K562 (cell line): ENCODE data around the gene CEP128. TPM values are rescaled to one million over a fixed set of nuclear protein-coding genes. Genes with fewer than 3 reads are reported as not detected.

Source experiments
- ATAC-seq: fragments of 200-7000 bp; cut with Tn5 transposase; 3 replicates; pipeline ENCODE4 v1.9.1; 2020; ENCODE audit warnings: moderate library complexity
- BruUV-seq: library from RNA; stranded (reverse); fragments of 400-500 nt; replicated peaks from 2 replicates; lab custom pipeline; 2021; lab: Mats Ljungman, UMichigan
- CTCF ChIA-PET: fragments of 300-600 bp; formaldehyde crosslinking; extraction: SDS; loops from one replicate; lab custom pipeline; 2021; ENCODE audit warnings: low intra/inter-chr PET ratio; lab: Yijun Ruan, JAX
- POLR2A ChIA-PET: fragments of 300-600, 350-650 bp; sonication (Branson Sonifier 250); formaldehyde crosslinking; extraction: SDS; loops from one replicate; lab custom pipeline; 2021; ENCODE audit warnings: antibody characterized with exemption, inconsistent platforms; lab: Yijun Ruan, JAX
- DNase-seq, 4 experiments: peaks; one replicate each; pipeline versions ENCODE4 v3.0.0 to v3.0.0-alpha.2; 2011 to 2018; ENCODE audit warnings: low spot score in 3 of 4, mixed read lengths in 3 of 4; ENCODE audit errors: extremely low read depth in 1 of 4
- FAIRE-seq: peaks from 2 replicates; lab custom pipeline; 2011; peaks lifted over from hg19 to GRCh38; lab: Jason Lieb, UNC
- H2AFZ ChIP-seq: 2 replicates; pipeline ENCODE4 v1.6.0; 2011; ENCODE audit warnings: low read depth, low read length, control low read depth, inconsistent platforms
- H3K27ac ChIP-seq: fragments of 200-600 bp; 3 replicates; pipeline ENCODE4 v1.8.0; 2011; ENCODE audit warnings: low read depth, mild to moderate bottlenecking, control low read depth, inconsistent platforms, low read length, moderate library complexity, mixed read lengths; ENCODE audit errors: extremely low read depth
- H3K27me3 ChIP-seq, 2 experiments: fragments of 300-600 bp in 1 of 2; 2 replicates in 1 of 2; 3 replicates in 1 of 2; pipeline versions ENCODE4 v1.6.0 to v1.8.0; 2011; ENCODE audit warnings: inconsistent platforms in 2 of 2, low read length in 2 of 2, mild to moderate bottlenecking in 1 of 2, mixed read lengths in 1 of 2, moderate library complexity in 1 of 2; ENCODE audit not compliant: control insufficient read depth in 2 of 2, insufficient read depth in 2 of 2
- H3K36me3 ChIP-seq: fragments of 300-600 bp; 3 replicates; pipeline ENCODE4 v1.8.0; 2011; ENCODE audit warnings: mild to moderate bottlenecking, low read length, inconsistent platforms; ENCODE audit not compliant: control insufficient read depth, insufficient read depth
- H3K4me1 ChIP-seq, 2 experiments: fragments of 200-600 bp in 1 of 2; replicated peaks in 1 of 2; 2 replicates in 1 of 2; 3 replicates in 1 of 2; pipeline versions ENCODE4 v1.5.1 to v1.8.0; 2011; ENCODE audit warnings: inconsistent platforms in 2 of 2, low read length in 2 of 2, mild to moderate bottlenecking in 1 of 2, mixed read lengths in 1 of 2, moderate library complexity in 1 of 2; ENCODE audit not compliant: control insufficient read depth in 2 of 2, insufficient read depth in 2 of 2
- H3K4me2 ChIP-seq: 2 replicates; pipeline ENCODE4 v1.6.1; 2011; ENCODE audit warnings: low read length, control low read depth, inconsistent platforms, mixed read lengths; ENCODE audit not compliant: insufficient read depth
- H3K4me3 ChIP-seq: fragments of 200-600 bp; sonication (generic), shearing (Covaris generic); 2 replicates; pipeline ENCODE4 v1.5.1; 2016; ENCODE audit warnings: control low read depth, inconsistent platforms
- H3K79me2 ChIP-seq: fragments of 200-600 bp; 3 replicates; pipeline ENCODE4 v1.8.0; 2011; ENCODE audit warnings: low read length, inconsistent platforms; ENCODE audit not compliant: control insufficient read depth, insufficient read depth
- H3K9ac ChIP-seq, 2 experiments: 2 replicates each; pipeline versions ENCODE4 v1.6.0 to v1.6.1; 2011; ENCODE audit warnings: low read depth in 2 of 2, low read length in 2 of 2, control low read depth in 1 of 2, inconsistent platforms in 1 of 2, mild to moderate bottlenecking in 1 of 2, mixed read lengths in 1 of 2; ENCODE audit not compliant: insufficient read depth in 1 of 2
- H3K9me1 ChIP-seq: one replicate; pipeline ENCODE4 v1.6.0; 2011; ENCODE audit warnings: inconsistent platforms, mild to moderate bottlenecking, low read length, moderate library complexity; ENCODE audit not compliant: control insufficient read depth, insufficient read depth
- H3K9me3 ChIP-seq: replicated peaks from 2 replicates; pipeline ENCODE4 v1.5.1; 2011; ENCODE audit warnings: low read depth, low read length, inconsistent platforms; ENCODE audit not compliant: control insufficient read depth, insufficient read depth
- H4K20me1 ChIP-seq: replicated peaks from 2 replicates; pipeline ENCODE4 v1.6.1; 2011; ENCODE audit warnings: low read length, inconsistent platforms, mixed read lengths; ENCODE audit not compliant: control insufficient read depth, insufficient read depth
- HDAC1 ChIP-seq, 2 experiments: fragments of 450-650 bp; IDR thresholded peaks; 2 replicates each; pipeline ENCODE4 v1.6.1; 2016 to 2017; ENCODE audit warnings: inconsistent platforms in 1 of 2, mild to moderate bottlenecking in 1 of 2, moderate library complexity in 1 of 2
- RBM17 ChIP-seq: fragments of 200-400 bp; formaldehyde crosslinking; IDR thresholded peaks from 2 replicates; pipeline ENCODE4 v1.6.1; 2017; ENCODE audit warnings: low read depth, mild to moderate bottlenecking, low read length, borderline replicate concordance
- ZBTB5 ChIP-seq: fragments of 450-650 bp; IDR thresholded peaks from 2 replicates; pipeline ENCODE4 v1.6.1; 2017; ENCODE audit warnings: antibody characterized with exemption
- ZBTB9 ChIP-seq: fragments of 450-650 bp; formaldehyde crosslinking; IDR thresholded peaks from 2 replicates; pipeline ENCODE4 v1.4.0; 2020; ENCODE audit warnings: mild to moderate bottlenecking, moderate library complexity
- ZNF174 ChIP-seq: fragments of 250-450 bp; sonication (Bioruptor Pico); IDR thresholded peaks from 2 replicates; pipeline ENCODE4 v1.4.0; 2020; ENCODE audit warnings: mild to moderate bottlenecking
- WGBS: fragments of 100-300 bp; shearing (Covaris generic); methylation state at CpG from one replicate; pipeline ENCODE4 v1.1.6; 2016; ENCODE audit warnings: low coverage, mixed read lengths; ENCODE audit not compliant: insufficient coverage; ENCODE audit errors: missing lambda C conversion rate; 5-methylcytosine and 5-hydroxymethylcytosine counted together
- in situ Hi-C: fragments of 300-500 bp; cut with MboI; formaldehyde crosslinking; loops from 4 replicates; pipeline ENCODE4 v1.15.0; 2018; ENCODE audit warnings: inconsistent platforms, mixed read lengths
- intact Hi-C: fragments of 100-400 bp; cut with micrococcal nuclease; formaldehyde crosslinking; loops from 2 replicates; pipeline ENCODE4 v1.14.2; 2022
- polyA plus RNA-seq, 8 experiments: library from polyadenylated mRNA; depleted of rRNA in 4 of 8; stranded (reverse) in 5 of 8; unstranded in 3 of 8; fragments of >200 nt; fragmentation: Nextera tagmentation in 2 of 8; fragmentation: Illumina TruSeq in 1 of 8; extraction: Ambion mirVana in 2 of 8; extraction: Trizol in 1 of 8; gene quantifications; 2 replicates each; pipeline versions ENCODE4 v1.2.1 to v1.2.3, GENCODE V29; 2011 to 2014; ENCODE audit warnings: inconsistent platforms in 1 of 8, missing spikeins in 1 of 8
- total RNA-seq, 7 experiments: library from RNA; depleted of rRNA in 6 of 7; stranded (reverse); fragments of >200 nt in 6 of 7; fragmentation: Illumina TruSeq in 2 of 7; extraction: Trizol in 2 of 7; gene quantifications; 2 replicates each; pipeline versions ENCODE4 v1.2.1 to v1.2.3, GENCODE V29; 2011 to 2021; ENCODE audit warnings: low replicate concordance in 1 of 7

Gene CEP128
- total and polyA plus RNA-seq, 9 of the 15 experiments (the other 6 are each of a cell fraction or from before 2014, with no cell fraction given): 2.3 to 9.2 (median 4.6) TPM

GRCh38 chr14:80618751-80619329 is 322.7 kb downstream of the CEP128 start:
- TF ChIP-seq ZBTB5 (no peak), HDAC1 (IDR thresholded peaks at IDR 0.05) (no peak), RBM17 (no peak), ZBTB9 (CRISPR knock-in tag) (no peak), ZNF174 (no peak)
- Histone ChIP-seq H3K27ac (no peak overlapping the region), H3K4me1 (no peaks in the 10 kb centered on the region), H3K27me3 (no peaks in the 10 kb centered on the region), H3K79me2 (no peaks in the 10 kb centered on the region), H3K36me3 (no peaks in the 10 kb centered on the region), H3K9me1 (no peaks in the 10 kb centered on the region), H3K4me2 (no peak overlapping the region), H3K9me3 (0 out of 2 replicates have a peak, but pooled peaks cover 1% of the 10 kb centered on the region), H3K9ac (no peak overlapping the region), H3K4me3 (no peak overlapping the region), H4K20me1 (no peaks in the 10 kb centered on the region), H2AFZ (no peak overlapping the region)
- no TSS peak for BruUV-seq
- 0% methylated on average over 3 of the region's 4 CpGs for WGBS
- DNase-seq (no peak), FAIRE-seq (no peak), ATAC-seq (no peak)
- ChIA-PET POLR2A (no interaction called here), CTCF (no interaction called here)
- intact Hi-C loops (no loop called here), in situ Hi-C loops (no loop called here)
